ENCODE measurements around the gene PRELID1. TPM values are rescaled to one million over a fixed set of nuclear protein-coding genes. Genes with fewer than 3 reads are reported as not detected.

PRELID1 gene
- total RNA-seq, 1 donor from 2014 or later: 126 TPM

- no peak for TF ChIP-seq CTCF (conservative IDR thresholded peaks at IDR 0.05)
- H3K4me3 Mint-ChIP-seq: no peak overlapping the region
- H3K4me1 Mint-ChIP-seq (ENCODE audit: unreplicated experiment): peaks cover 19% of the 10 kb centered on the region
- H3K9me3 Mint-ChIP-seq: no peaks in the 10 kb centered on the region
- no peaks in the 10 kb centered on the region for H3K36me3 Mint-ChIP-seq
- peaks cover 38% of the 10 kb centered on the region for H3K27me3 Mint-ChIP-seq
- no peak overlapping the region for H3K27ac Mint-ChIP-seq
- DNase-seq (ENCODE audit: extremely low spot score, unreplicated experiment): no peak
Observed at GRCh38 chr5:177355162-177355867, 51.7 kb downstream of the PRELID1 start.

DNA sequence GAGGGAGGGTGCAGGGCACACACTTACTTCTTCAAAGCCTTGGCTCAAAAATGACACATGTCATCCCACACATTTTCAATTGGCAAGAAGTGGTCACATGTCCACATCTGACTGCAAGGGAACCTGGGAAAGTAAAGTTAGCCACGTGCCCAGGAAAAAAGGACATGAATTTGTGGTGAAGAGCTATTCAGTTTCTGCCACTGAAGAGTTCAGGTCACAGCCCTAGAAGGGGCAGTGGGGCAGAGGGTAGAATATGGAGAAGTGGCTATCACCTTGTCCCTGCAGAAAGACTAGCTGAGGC, 52.2 kb downstream of the PRELID1 start:
- TF ChIP-seq CTCF (conservative IDR thresholded peaks at IDR 0.05): no peak
- no peaks in the 10 kb centered on the region for H3K9me3 Mint-ChIP-seq
- H3K27ac Mint-ChIP-seq: no peak overlapping the region
- H3K4me1 Mint-ChIP-seq (ENCODE audit: unreplicated experiment): peaks cover 14% of the 10 kb centered on the region
- no peak for DNase-seq (ENCODE audit: extremely low spot score, unreplicated experiment)
- no peak overlapping the region for H3K4me3 Mint-ChIP-seq
- H3K27me3 Mint-ChIP-seq: peaks cover 38% of the 10 kb centered on the region
- H3K36me3 Mint-ChIP-seq: no peaks in the 10 kb centered on the region

Other genes starting within 250 kb of the PRELID1 start
- 33.0 and 34.1 TPM in 2 replicates for gene FGFR4, start 216.9 kb upstream of the PRELID1 start, total RNA-seq (ENCODE audit: low replicate concordance)
- gene NSD1, start 170.0 kb upstream of the PRELID1 start, total RNA-seq (ENCODE audit: low replicate concordance): 99.6 and 115 TPM in 2 replicates
- gene RAB24, start 80 bp upstream of the PRELID1 start, total RNA-seq (ENCODE audit: low replicate concordance): 42.6 and 46.2 TPM in 2 replicates
- gene MXD3, start 8.1 kb downstream of the PRELID1 start, total RNA-seq (ENCODE audit: low replicate concordance): 10.2 and 29.5 TPM in 2 replicates
- gene LMAN2, start 47.9 kb downstream of the PRELID1 start, total RNA-seq (ENCODE audit: low replicate concordance): 102 and 129 TPM in 2 replicates
- 8.9 and 16.6 TPM in 2 replicates for gene RGS14, start 54.1 kb downstream of the PRELID1 start, total RNA-seq (ENCODE audit: low replicate concordance)
- gene SLC34A1, start 80.6 kb downstream of the PRELID1 start, total RNA-seq (ENCODE audit: low replicate concordance): 0.12 and 0.22 TPM in 2 replicates
- not detected in 2 replicates for gene PFN3, start 96.9 kb downstream of the PRELID1 start, total RNA-seq (ENCODE audit: low replicate concordance)
- 3.2 and 5.7 TPM in 2 replicates for gene F12, start 105.8 kb downstream of the PRELID1 start, total RNA-seq (ENCODE audit: low replicate concordance)
- 46.1 and 47.3 TPM in 2 replicates for gene GRK6, start 122.9 kb downstream of the PRELID1 start, total RNA-seq (ENCODE audit: low replicate concordance)
- 5.9 and 8.8 TPM in 2 replicates for gene PRR7, start 143.0 kb downstream of the PRELID1 start, total RNA-seq (ENCODE audit: low replicate concordance)
- gene DBN1, start 169.8 kb downstream of the PRELID1 start, total RNA-seq (ENCODE audit: low replicate concordance): 200 and 269 TPM in 2 replicates
- gene PDLIM7, start 193.8 kb downstream of the PRELID1 start, total RNA-seq (ENCODE audit: low replicate concordance): 66.5 and 187 TPM in 2 replicates
- 6.2 and 6.9 TPM in 2 replicates for gene DOK3, start 206.0 kb downstream of the PRELID1 start, total RNA-seq (ENCODE audit: low replicate concordance)
- 99.7 and 104 TPM in 2 replicates for gene DDX41, start 213.2 kb downstream of the PRELID1 start, total RNA-seq (ENCODE audit: low replicate concordance)

Data from type B pancreatic cell (in vitro differentiated cells).